Fibroblast of pulmonary artery (primary cell): ENCODE data around the gene RAB3C.
"Not testable (repeated sequence)": the region's sequence is repeated elsewhere in the genome, so short reads cannot be mapped to it uniquely, and the experiment has no call there.

Source experiments
- DNase-seq: peaks from one replicate; pipeline ENCODE4 v3.0.0-alpha.2; 2010; ENCODE audit warnings: low read depth
- H3K4me3 ChIP-seq: replicated peaks from 2 replicates; pipeline ENCODE4 v1.5.1; 2011; ENCODE audit warnings: low read depth, mild to moderate bottlenecking, control low read depth, low read length, moderate library complexity
- CTCF ChIP-seq: IDR thresholded peaks from 2 replicates; pipeline ENCODE4 v1.5.1; 2011; ENCODE audit warnings: mild to moderate bottlenecking, control low read depth, low read length, inconsistent platforms; ENCODE audit errors: missing control alignments

RAB3C gene

GRCh38 chr5:58675341-58675740 is 92.5 kb downstream of the RAB3C start:
- H3K4me3 ChIP-seq: no peak overlapping the region
- no peak for DNase-seq
- TF ChIP-seq CTCF: no peak

GRCh38 chr5:58677650-58678049 is 94.8 kb downstream of the RAB3C start:
- no peak for TF ChIP-seq CTCF
- H3K4me3 ChIP-seq: no peak overlapping the region
- no peak for DNase-seq

- TF ChIP-seq CTCF: no peak
- no peak overlapping the region for H3K4me3 ChIP-seq
- DNase-seq: no peak
Measured at GRCh38 chr5:58680503-58680902, 97.6 kb downstream of the RAB3C start.

GRCh38 chr5:58681943-58682342 is 99.1 kb downstream of the RAB3C start:
- no peak for TF ChIP-seq CTCF
- H3K4me3 ChIP-seq: no peak overlapping the region
- DNase-seq: no peak

GRCh38 chr5:58683567-58683966 is 100.7 kb downstream of the RAB3C start:
- DNase-seq: no peak
- no peak for TF ChIP-seq CTCF
- no peak overlapping the region for H3K4me3 ChIP-seq

GRCh38 chr5:58687079-58687478 is 104.2 kb downstream of the RAB3C start:
- no peak for TF ChIP-seq CTCF
- DNase-seq: no peak
- no peak overlapping the region for H3K4me3 ChIP-seq

- no peak overlapping the region for H3K4me3 ChIP-seq
- DNase-seq: no peak
- TF ChIP-seq CTCF: no peak
Measured at GRCh38 chr5:58687595-58687994, 104.7 kb downstream of the RAB3C start.

GRCh38 chr5:58699088-58699761 is 116.3 kb downstream of the RAB3C start:
- H3K4me3 ChIP-seq, DNase-seq: not testable (repeated sequence)
